HepG2 (cell line): Measurements from ENCODE around the gene ACSM2B.

Source experiments
- DMTF1 ChIP-seq: sonication (generic); formaldehyde crosslinking; IDR thresholded peaks from 2 replicates; pipeline ENCODE4 v1.4.0; 2020; ENCODE audit warnings: mild to moderate bottlenecking, missing genetic modification reagents
- TAF1 ChIP-seq: sonication (generic); formaldehyde crosslinking; IDR thresholded peaks from 2 replicates; pipeline ENCODE4 v1.4.0; 2020; ENCODE audit warnings: missing genetic modification reagents
- TBP ChIP-seq: sonication (generic); formaldehyde crosslinking; IDR thresholded peaks from 2 replicates; pipeline ENCODE4 v1.5.0; 2020; ENCODE audit warnings: missing genetic modification reagents
- ZBTB43 ChIP-seq: sonication (generic); formaldehyde crosslinking; conservative IDR thresholded peaks from 2 replicates; pipeline ENCODE4 v1.4.0; 2020; ENCODE audit warnings: missing genetic modification reagents
- TF ChIP-seq, protein P1 (sequence below): sonication (generic); formaldehyde crosslinking; IDR thresholded peaks from 2 replicates; pipeline ENCODE4 v1.5.0; 2020; ENCODE audit warnings: mild to moderate bottlenecking, missing genetic modification reagents, moderate library complexity

DNA sequence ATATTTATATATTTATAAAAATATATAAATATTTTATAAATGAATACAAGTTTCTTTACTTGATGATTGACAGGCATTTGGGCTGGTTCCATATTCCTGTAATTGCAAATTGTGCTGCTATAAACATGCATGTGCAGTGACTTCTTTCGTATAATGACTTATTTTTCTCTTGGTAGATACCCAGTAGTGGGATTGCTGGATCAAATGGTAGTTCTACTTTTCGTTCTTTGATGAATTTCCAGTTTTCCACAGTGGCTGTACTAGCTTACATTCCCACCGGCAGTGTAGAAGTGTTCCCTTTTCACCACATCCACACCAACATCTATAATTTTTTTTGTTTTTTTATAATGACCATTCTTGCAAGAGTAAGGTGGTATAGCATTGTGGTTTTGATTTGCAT lies 7.8 kb downstream of the ACSM2B start:
- no peak for TF ChIP-seq DMTF1
- TF ChIP-seq ZBTB43 (CRISPR knock-in tag), result no peak
- TF ChIP-seq, protein P1, sequence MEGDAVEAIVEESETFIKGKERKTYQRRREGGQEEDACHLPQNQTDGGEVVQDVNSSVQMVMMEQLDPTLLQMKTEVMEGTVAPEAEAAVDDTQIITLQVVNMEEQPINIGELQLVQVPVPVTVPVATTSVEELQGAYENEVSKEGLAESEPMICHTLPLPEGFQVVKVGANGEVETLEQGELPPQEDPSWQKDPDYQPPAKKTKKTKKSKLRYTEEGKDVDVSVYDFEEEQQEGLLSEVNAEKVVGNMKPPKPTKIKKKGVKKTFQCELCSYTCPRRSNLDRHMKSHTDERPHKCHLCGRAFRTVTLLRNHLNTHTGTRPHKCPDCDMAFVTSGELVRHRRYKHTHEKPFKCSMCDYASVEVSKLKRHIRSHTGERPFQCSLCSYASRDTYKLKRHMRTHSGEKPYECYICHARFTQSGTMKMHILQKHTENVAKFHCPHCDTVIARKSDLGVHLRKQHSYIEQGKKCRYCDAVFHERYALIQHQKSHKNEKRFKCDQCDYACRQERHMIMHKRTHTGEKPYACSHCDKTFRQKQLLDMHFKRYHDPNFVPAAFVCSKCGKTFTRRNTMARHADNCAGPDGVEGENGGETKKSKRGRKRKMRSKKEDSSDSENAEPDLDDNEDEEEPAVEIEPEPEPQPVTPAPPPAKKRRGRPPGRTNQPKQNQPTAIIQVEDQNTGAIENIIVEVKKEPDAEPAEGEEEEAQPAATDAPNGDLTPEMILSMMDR (CRISPR knock-in tag), result no peak
- no peak for TF ChIP-seq TAF1 (CRISPR knock-in tag)
- no peak for TF ChIP-seq TBP
